Measurements from ENCODE around the gene COG2. TPM values are rescaled to one million over a fixed set of nuclear protein-coding genes. Genes with fewer than 3 reads are reported as not detected.

COG2 gene
- total RNA-seq, 4 donors from 2014 or later = 17.2 to 25.2 (median 22.9) TPM

DNA sequence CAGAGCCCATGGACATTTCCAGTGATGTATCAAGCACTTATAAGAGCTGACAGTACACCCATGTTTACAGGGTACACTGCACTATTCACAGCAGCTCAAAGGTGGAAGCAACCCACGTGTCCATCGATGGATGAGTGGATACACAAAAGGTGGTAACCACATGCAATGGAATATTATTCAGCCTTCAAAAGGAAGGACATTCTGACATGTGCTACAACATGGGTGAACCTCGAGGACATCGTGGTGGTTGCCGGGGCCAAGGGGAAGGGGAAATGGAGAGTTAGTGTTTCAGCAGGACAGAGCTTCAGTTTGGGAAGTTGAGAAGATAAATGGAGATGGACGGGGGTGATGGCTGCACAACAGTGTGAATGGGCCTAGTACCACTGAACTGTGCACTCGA, 62.5 kb downstream of the COG2 start:
- TF ChIP-seq, protein P1, sequence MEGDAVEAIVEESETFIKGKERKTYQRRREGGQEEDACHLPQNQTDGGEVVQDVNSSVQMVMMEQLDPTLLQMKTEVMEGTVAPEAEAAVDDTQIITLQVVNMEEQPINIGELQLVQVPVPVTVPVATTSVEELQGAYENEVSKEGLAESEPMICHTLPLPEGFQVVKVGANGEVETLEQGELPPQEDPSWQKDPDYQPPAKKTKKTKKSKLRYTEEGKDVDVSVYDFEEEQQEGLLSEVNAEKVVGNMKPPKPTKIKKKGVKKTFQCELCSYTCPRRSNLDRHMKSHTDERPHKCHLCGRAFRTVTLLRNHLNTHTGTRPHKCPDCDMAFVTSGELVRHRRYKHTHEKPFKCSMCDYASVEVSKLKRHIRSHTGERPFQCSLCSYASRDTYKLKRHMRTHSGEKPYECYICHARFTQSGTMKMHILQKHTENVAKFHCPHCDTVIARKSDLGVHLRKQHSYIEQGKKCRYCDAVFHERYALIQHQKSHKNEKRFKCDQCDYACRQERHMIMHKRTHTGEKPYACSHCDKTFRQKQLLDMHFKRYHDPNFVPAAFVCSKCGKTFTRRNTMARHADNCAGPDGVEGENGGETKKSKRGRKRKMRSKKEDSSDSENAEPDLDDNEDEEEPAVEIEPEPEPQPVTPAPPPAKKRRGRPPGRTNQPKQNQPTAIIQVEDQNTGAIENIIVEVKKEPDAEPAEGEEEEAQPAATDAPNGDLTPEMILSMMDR (IDR thresholded peaks at IDR 0.05) = no peak
- ATAC-seq (ENCODE audit: low FRiP score) = no peak
- DNase-seq (ENCODE audit: low spot score) = no peak

DNA sequence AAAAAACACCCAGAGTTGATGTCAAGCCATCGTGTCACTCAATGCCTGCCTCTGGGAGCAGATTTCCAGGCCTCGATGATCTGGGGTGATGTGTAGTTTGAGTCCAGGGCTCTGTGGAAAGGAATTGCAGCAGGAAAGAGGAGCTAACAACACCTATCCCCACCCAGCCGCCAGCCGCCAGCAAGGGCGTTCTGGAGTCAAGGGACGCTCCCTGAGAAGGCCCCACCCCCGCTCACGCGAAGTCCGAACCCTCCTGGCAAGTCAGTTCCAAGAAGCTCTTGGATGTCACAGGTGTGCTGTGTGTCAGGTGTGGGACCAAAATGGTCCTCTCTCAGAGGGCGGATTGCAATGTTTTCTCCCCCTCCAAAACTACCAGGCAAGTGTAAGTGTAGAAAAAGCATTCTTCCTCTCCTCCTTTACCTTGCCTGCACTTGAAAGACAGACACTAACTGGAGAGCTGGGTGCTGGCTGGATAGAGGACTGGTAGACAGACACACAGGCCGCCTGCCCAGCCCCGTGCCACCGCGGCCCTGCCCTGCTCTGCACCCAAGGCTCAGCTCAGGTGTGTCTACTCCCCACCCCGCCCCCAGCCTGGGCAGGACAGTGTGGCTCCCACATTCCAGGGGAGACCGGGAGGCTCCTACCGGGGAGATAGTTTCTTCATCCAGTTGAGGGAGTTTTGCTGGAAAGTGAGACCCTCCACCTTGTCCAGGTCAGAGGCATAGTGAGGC, 63.2 kb downstream of the COG2 start:
- TF ChIP-seq, protein P1 (IDR thresholded peaks at IDR 0.05) = no peak
- no peak for ATAC-seq (ENCODE audit: low FRiP score)
- DNase-seq (ENCODE audit: low spot score) = no peak

DNA sequence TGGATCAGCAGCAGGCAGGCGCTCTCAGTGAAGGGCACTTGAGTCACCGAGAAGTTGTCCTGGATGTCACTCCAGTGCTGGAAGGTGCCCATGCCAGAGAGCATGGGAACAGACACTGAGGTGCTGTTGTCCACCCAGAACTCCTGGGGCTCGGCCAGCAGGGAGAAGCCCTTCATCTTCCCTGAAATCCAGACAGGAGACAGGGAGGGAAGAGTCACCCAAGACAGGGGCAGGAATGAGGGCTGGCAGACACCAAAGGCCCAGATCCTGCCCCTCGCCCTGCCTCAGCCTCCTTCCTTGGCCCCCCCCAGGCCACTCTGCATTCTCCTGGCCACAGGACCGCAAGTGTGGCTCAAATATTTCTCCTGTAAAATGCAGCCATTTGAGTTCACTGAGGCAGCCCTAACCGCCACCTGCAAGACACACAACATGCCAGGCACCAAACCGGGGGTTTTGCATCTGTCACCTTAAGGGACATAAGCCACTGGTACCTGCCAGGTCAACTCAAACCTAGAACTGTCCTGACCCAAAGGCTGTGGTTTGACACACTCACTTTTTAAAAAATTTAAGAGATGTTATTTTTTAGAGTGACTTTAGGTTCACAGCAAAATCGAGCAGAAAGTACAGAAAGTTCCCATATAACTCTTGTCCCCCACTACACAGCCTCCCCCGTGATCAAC, 63.9 kb downstream of the COG2 start:
- TF ChIP-seq, protein P1 (IDR thresholded peaks at IDR 0.05) = no peak
- DNase-seq (ENCODE audit: low spot score) (no peak), ATAC-seq (ENCODE audit: low FRiP score) (no peak)

DNA sequence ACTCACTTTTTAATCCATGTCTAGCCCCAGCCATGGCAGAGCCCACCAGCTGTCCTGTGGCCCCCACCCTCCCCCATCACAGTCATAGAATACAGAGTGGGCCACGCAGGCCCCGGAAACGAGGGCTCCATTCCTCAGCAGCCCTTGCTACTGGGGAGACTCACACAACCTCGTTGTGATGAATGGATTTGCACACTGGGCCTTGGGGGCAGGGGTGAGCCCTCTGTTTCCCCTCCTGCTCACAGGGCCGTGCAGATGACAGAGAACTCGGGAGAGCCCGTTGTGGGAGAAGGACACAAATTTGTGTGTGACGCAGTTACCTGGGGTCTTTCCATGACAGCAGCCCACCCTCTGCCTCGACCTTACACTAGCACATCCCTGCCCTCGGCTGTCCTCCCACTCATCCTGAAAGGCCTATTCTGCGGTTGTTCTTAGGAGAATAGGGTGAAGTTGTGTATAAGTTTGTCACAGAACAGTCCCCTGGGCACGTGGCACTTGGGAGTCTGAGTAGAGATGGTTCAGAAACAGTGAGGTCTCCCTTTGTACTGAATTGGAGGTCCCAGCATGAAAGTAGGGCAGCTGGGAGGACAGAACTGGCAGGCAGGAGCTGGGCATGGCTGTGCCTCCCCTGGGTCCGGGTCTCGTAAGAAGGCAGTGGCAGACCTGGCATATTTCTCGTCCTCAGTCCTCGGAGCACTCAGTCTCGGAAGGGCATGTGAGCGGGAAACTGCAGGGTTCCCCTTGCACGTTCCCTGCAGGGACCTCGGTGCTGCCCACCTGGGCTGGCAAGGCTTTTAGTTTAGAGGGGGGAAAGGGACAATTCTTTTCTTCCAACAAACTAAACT, 64.8 kb downstream of the COG2 start:
- no peak for ATAC-seq (ENCODE audit: low FRiP score)
- TF ChIP-seq, protein P1 (IDR thresholded peaks at IDR 0.05) = no peak
- no peak for DNase-seq (ENCODE audit: low spot score)

DNA sequence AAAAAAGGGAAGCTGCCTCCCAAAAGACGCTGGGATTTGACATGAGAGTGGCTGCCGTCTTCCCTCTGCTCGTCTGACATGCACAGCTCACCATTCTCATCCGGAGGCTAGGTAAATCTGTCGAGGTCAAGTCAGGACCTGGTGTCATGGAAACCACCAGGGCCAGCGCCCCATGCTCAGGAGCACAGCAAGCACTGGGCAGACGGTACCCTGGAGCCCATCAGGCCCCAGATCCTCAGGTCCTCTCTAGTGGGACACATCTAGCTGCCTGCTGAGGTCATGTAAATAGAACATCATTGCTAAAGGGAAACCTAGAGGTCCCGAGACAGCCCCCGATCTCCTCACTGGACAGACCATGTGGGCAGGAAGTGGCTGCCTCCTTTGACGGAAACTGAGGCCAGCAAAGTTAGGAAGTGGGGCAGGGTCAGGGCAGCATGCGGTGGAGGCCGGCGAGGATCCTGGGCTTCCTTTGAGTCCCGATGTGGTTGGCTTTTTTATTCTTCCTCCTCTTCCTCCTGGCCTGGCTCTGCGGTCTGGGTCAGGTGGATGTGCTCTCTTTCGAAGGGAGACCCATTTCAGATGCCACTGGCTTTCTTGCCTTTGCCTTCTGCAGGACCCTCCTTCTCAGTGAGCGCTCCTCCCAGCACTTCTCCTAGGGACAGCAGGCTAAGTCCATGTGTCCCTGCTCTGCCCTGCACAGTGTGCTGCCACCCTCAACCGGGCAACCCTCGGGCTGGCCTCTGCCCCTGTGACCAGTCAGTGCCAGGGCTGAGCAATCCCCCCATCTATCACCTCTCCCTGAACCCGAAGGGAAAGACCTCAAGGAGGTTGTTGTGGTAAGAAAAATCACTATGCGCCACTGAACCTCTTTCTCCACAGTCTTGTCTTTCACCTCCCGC, 65.7 kb downstream of the COG2 start:
- no peak for ATAC-seq (ENCODE audit: low FRiP score)
- TF ChIP-seq, protein P1 (IDR thresholded peaks at IDR 0.05) = no peak
- DNase-seq (ENCODE audit: low spot score) = no peak

All from omental fat pad (tissue), 4 donors.